DND-41 (cell line): ENCODE data around the gene HNF1B.

Experiments
- ATAC-seq: fragments of 200-7000 bp; cut with Tn5 transposase; 3 replicates; pipeline ENCODE4 v1.9.1; 2021; ENCODE audit warnings: low read depth; ENCODE audit not compliant: insufficient read depth
- DNase-seq: peaks from one replicate; pipeline ENCODE4 v3.0.0-alpha.2; 2020
- H2AFZ ChIP-seq: 2 replicates; pipeline ENCODE4 v1.6.0; 2012; ENCODE audit warnings: low read depth, low read length
- H3K27ac ChIP-seq: 2 replicates; pipeline ENCODE4 v1.5.1; 2012; ENCODE audit warnings: low read length, inconsistent platforms
- H3K27me3 ChIP-seq: fragments of 200-600 bp; sonication (generic); 2 replicates; pipeline ENCODE4 v1.6.0; 2012; ENCODE audit warnings: low read length, mild to moderate bottlenecking, inconsistent platforms; ENCODE audit not compliant: insufficient read depth, poor library complexity
- H3K36me3 ChIP-seq: 2 replicates; pipeline ENCODE4 v1.5.1; 2012; ENCODE audit warnings: low read length, inconsistent platforms; ENCODE audit not compliant: insufficient read depth
- H3K4me1 ChIP-seq: 2 replicates; pipeline ENCODE4 v1.5.1; 2012; ENCODE audit warnings: mild to moderate bottlenecking, low read length; ENCODE audit not compliant: insufficient read depth
- H3K4me2 ChIP-seq: 2 replicates; pipeline ENCODE4 v1.6.0; 2012; ENCODE audit warnings: mild to moderate bottlenecking, moderate library complexity, low read length, inconsistent platforms; ENCODE audit not compliant: insufficient read depth
- H3K4me3 ChIP-seq, 2 experiments: fragments of 200-600 bp in 1 of 2; shearing (Covaris generic) in 1 of 2; 2 replicates each; pipeline ENCODE4 v1.5.1; 2012 to 2016; ENCODE audit warnings: inconsistent platforms in 2 of 2, low read length in 2 of 2, mild to moderate bottlenecking in 2 of 2, low read depth in 1 of 2, moderate library complexity in 1 of 2
- H3K79me2 ChIP-seq: 2 replicates; pipeline ENCODE4 v1.6.0; 2012; ENCODE audit warnings: low read length, inconsistent platforms; ENCODE audit not compliant: insufficient read depth
- H3K9ac ChIP-seq: 2 replicates; pipeline ENCODE4 v1.6.0; 2012; ENCODE audit warnings: low read depth, mild to moderate bottlenecking, inconsistent platforms, low read length, moderate library complexity
- H3K9me3 ChIP-seq: 2 replicates; pipeline ENCODE4 v1.5.1; 2012; ENCODE audit warnings: low read length, moderate library complexity, mild to moderate bottlenecking, inconsistent platforms; ENCODE audit not compliant: insufficient read depth, severe bottlenecking
- H4K20me1 ChIP-seq: 2 replicates; pipeline ENCODE4 v1.6.0; 2012; ENCODE audit warnings: low read length; ENCODE audit not compliant: insufficient read depth
- EZH2 ChIP-seq: IDR thresholded peaks from 3 replicates; pipeline ENCODE4 v1.6.1; 2012; ENCODE audit warnings: borderline replicate concordance, low read depth, mild to moderate bottlenecking, moderate library complexity, low read length, inconsistent platforms; ENCODE audit not compliant: severe bottlenecking
- TF ChIP-seq, protein P1 (sequence below): IDR thresholded peaks from 2 replicates; pipeline ENCODE4 v1.5.1; 2012; ENCODE audit warnings: borderline replicate concordance, low read length, moderate library complexity, mild to moderate bottlenecking; ENCODE audit not compliant: poor library complexity, severe bottlenecking; ENCODE audit errors: extremely low read depth

Gene HNF1B

DNA sequence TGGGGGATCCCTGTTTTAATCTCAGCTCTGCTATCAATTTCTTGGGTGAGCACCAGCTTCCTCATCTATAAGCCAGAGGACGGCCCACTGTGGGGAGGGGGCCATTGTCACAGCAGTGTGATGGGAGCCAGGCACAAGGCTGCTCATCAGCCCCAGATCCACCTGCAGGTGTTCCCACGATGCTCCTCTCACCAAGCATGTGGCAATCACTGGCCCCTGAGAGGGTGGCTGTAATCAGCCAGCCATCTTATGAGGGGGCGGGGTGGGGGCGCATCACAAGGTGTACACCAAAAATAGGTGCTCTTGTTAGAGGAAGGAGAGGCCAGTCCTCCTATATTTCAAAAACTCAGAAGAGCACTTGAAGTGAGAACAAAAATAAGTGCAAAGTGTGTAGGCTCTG is 31.2 kb downstream of the HNF1B start:
- ATAC-seq (no peak), DNase-seq (no peak)
- Histone ChIP-seq H3K9ac (no peak overlapping the region), H2AFZ (no peak overlapping the region), H3K27ac (no peak overlapping the region), H3K36me3 (no peaks in the 10 kb centered on the region), H3K4me3 (no peak overlapping the region), H3K4me2 (no peak overlapping the region), H3K9me3 (no peaks in the 10 kb centered on the region), H3K27me3 (peaks cover 14% of the 10 kb centered on the region), H4K20me1 (no peaks in the 10 kb centered on the region), H3K79me2 (no peaks in the 10 kb centered on the region), H3K4me1 (no peaks in the 10 kb centered on the region)
- no peak for TF ChIP-seq EZH2

DNA sequence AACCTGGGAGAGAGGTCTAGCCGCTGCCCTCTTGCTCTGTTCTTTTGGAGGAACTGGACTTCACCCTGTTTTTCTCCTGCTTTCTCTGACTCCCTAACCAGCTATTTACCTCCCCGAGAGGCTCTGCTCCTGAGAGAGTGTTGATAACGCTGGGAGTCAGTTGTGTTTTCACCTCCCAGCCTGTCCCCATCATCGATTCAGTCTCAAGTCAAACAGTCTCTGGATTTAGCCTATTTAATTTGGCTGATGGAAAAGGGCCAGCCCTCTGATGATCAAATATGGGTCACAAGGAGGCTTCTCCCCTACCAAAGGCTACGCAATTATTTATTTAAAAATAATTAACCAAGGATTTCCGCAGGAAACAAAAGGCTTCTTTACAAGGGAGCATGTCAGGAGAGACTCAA is 31.8 kb downstream of the HNF1B start:
- H3K4me2 ChIP-seq: no peak overlapping the region
- H3K36me3 ChIP-seq: no peaks in the 10 kb centered on the region
- H3K4me3 ChIP-seq: no peak overlapping the region
- no peaks in the 10 kb centered on the region for H3K4me1 ChIP-seq
- H2AFZ ChIP-seq: no peak overlapping the region
- no peaks in the 10 kb centered on the region for H3K79me2 ChIP-seq
- no peak for ATAC-seq
- H3K9me3 ChIP-seq: no peaks in the 10 kb centered on the region
- H3K27me3 ChIP-seq: peaks cover 12% of the 10 kb centered on the region
- TF ChIP-seq EZH2: no peak
- TF ChIP-seq, protein P1, sequence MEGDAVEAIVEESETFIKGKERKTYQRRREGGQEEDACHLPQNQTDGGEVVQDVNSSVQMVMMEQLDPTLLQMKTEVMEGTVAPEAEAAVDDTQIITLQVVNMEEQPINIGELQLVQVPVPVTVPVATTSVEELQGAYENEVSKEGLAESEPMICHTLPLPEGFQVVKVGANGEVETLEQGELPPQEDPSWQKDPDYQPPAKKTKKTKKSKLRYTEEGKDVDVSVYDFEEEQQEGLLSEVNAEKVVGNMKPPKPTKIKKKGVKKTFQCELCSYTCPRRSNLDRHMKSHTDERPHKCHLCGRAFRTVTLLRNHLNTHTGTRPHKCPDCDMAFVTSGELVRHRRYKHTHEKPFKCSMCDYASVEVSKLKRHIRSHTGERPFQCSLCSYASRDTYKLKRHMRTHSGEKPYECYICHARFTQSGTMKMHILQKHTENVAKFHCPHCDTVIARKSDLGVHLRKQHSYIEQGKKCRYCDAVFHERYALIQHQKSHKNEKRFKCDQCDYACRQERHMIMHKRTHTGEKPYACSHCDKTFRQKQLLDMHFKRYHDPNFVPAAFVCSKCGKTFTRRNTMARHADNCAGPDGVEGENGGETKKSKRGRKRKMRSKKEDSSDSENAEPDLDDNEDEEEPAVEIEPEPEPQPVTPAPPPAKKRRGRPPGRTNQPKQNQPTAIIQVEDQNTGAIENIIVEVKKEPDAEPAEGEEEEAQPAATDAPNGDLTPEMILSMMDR: no peak
- H3K27ac ChIP-seq: no peak overlapping the region
- no peaks in the 10 kb centered on the region for H4K20me1 ChIP-seq
- no peak overlapping the region for H3K9ac ChIP-seq
- DNase-seq: no peak

DNA sequence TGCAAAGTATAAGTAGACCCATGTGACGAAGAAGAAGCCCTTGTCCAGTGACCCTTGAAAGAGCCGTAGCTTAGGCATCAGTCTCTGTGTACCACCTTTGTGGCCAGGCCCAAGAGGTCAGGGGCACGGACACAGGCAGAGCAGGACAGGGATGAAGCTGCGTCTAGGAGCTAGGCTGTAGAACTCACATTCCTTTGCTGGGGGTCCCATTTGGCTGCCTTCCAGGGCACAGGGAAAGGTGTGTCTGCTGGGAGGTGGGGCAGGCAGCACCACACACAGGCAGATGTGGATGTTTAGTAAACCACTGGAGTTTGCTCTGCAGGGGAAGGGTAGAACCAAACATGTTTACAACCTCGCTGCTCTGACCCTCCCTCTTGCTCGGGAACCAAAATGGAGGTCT is 33.7 kb downstream of the HNF1B start:
- no peak overlapping the region for H3K4me3 ChIP-seq
- ATAC-seq: no peak
- no peak overlapping the region for H3K27ac ChIP-seq
- no peak overlapping the region for H3K9ac ChIP-seq
- H3K4me1 ChIP-seq: no peaks in the 10 kb centered on the region
- peaks cover 13% of the 10 kb centered on the region for H3K27me3 ChIP-seq
- no peaks in the 10 kb centered on the region for H4K20me1 ChIP-seq
- no peak for TF ChIP-seq EZH2
- TF ChIP-seq, protein P1: no peak
- H3K9me3 ChIP-seq: no peaks in the 10 kb centered on the region
- H3K4me2 ChIP-seq: no peak overlapping the region
- no peak overlapping the region for H2AFZ ChIP-seq
- no peaks in the 10 kb centered on the region for H3K36me3 ChIP-seq
- no peak for DNase-seq
- no peaks in the 10 kb centered on the region for H3K79me2 ChIP-seq

DNA sequence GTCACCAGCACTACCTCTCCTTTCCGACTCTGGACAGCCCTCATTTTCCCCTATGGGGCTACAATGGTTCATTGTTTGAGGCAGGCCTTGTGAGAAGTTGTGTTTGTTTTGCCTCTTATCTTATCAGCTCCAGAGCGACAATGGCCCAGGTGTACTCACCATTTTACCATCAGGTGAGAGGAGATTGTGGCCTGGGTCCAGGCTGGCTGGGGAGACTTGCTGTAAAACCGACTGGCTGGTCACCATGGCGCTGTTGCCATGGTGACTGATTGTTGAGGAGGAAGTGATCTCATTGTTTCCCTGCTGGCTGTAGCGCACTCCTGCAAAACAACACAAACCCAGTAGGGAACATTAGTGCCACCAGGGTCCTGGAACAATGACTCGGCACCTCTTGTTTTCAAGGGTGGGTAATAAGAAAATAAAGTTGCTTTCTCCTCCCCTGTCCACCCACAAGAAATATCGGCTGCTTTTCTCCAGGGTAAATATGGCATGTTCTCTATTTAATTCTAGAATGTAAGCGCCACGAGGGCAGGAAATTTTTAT is 34.4 kb downstream of the HNF1B start:
- Histone ChIP-seq H3K36me3 (no peaks in the 10 kb centered on the region), H3K4me2 (no peak overlapping the region), H3K27me3 (peaks cover 13% of the 10 kb centered on the region), H2AFZ (no peak overlapping the region), H3K9me3 (no peaks in the 10 kb centered on the region), H3K4me3 (no peak overlapping the region), H4K20me1 (no peaks in the 10 kb centered on the region), H3K4me1 (no peaks in the 10 kb centered on the region), H3K27ac (no peak overlapping the region), H3K9ac (no peak overlapping the region), H3K79me2 (no peaks in the 10 kb centered on the region)
- ATAC-seq: no peak
- TF ChIP-seq, protein P1: no peak
- no peak for TF ChIP-seq EZH2
- DNase-seq: no peak
